Activated CD8-positive, alpha-beta memory T cell treated with anti-CD3 and anti-CD28 coated beads for 1 hour (primary cell): ENCODE results near the gene KCNS3.
"Not testable (repeated sequence)": the region's sequence is repeated elsewhere in the genome, so short reads cannot be mapped to it uniquely, and the experiment has no call there.

Source experiments
- DNase-seq, 2 donors: peaks; one replicate each; pipeline ENCODE4 v3.0.0-alpha.2; 2020; ENCODE audit warnings: low read depth in 1 of 2; ENCODE audit errors: extremely low read depth in 1 of 2

KCNS3 gene

GRCh38 chr2:17940091-17940630 lies 61.7 kb downstream of the KCNS3 start:
- DNase-seq: no peak

GRCh38 chr2:17943444-17943843 lies 65.0 kb downstream of the KCNS3 start:
- no peak for DNase-seq

- no peak for DNase-seq
Measured at GRCh38 chr2:17947113-17947512, 68.6 kb downstream of the KCNS3 start.

GRCh38 chr2:17950006-17950405 lies 71.5 kb downstream of the KCNS3 start:
- DNase-seq: no peak

GRCh38 chr2:17951563-17951962 lies 73.1 kb downstream of the KCNS3 start:
- no peak for DNase-seq

GRCh38 chr2:17958466-17959092 lies 80.1 kb downstream of the KCNS3 start:
- DNase-seq: no peak

- no peak for DNase-seq
Measured at GRCh38 chr2:17959356-17959755, 80.9 kb downstream of the KCNS3 start.

GRCh38 chr2:17959833-17960232 lies 81.4 kb downstream of the KCNS3 start:
- no peak for DNase-seq

GRCh38 chr2:17960925-17961324 lies 82.5 kb downstream of the KCNS3 start:
- no peak for DNase-seq

- no peak for DNase-seq
Measured at GRCh38 chr2:17961789-17962188, 83.3 kb downstream of the KCNS3 start.

GRCh38 chr2:17962876-17963275 lies 84.4 kb downstream of the KCNS3 start:
- no peak for DNase-seq

- not testable (repeated sequence) for DNase-seq
Measured at GRCh38 chr2:17963571-17963970, 85.1 kb downstream of the KCNS3 start.

- no peak for DNase-seq
Measured at GRCh38 chr2:17965196-17965595, 86.7 kb downstream of the KCNS3 start.

GRCh38 chr2:17966798-17967197 lies 88.3 kb downstream of the KCNS3 start:
- no peak for DNase-seq

GRCh38 chr2:17969661-17970060 lies 91.2 kb downstream of the KCNS3 start:
- DNase-seq: no peak

- DNase-seq: no peak
Measured at GRCh38 chr2:17971531-17972125, 93.2 kb downstream of the KCNS3 start.

- no peak for DNase-seq
Measured at GRCh38 chr2:17972991-17973390, 94.5 kb downstream of the KCNS3 start.

- DNase-seq: no peak
Measured at GRCh38 chr2:17975401-17975800, 96.9 kb downstream of the KCNS3 start.

GRCh38 chr2:17976871-17977746 lies 98.6 kb downstream of the KCNS3 start:
- no peak for DNase-seq

- no peak for DNase-seq
Measured at GRCh38 chr2:17979707-17980106, 101.2 kb downstream of the KCNS3 start.

GRCh38 chr2:17981936-17982335 lies 103.5 kb downstream of the KCNS3 start:
- no peak for DNase-seq
